OCI-LY7 (cell line): ENCODE measurements around the gene ADAT2.

Experiments
- CTCF ChIP-seq: fragments of 200-600 bp; sonication (generic); conservative IDR thresholded peaks from 2 replicates; pipeline ENCODE4 v1.5.1; 2014; ENCODE audit warnings: mild to moderate bottlenecking, antibody characterized with exemption, low read length, moderate library complexity, mixed read lengths
- EZH2phosphoT487 ChIP-seq: fragments of 200-600 bp; sonication (generic); IDR thresholded peaks from 2 replicates; pipeline ENCODE4 v1.6.1; 2018; ENCODE audit warnings: low read depth, borderline replicate concordance, mild to moderate bottlenecking, mixed run types, antibody characterized with exemption, low read length, moderate library complexity, mixed read lengths

DNA sequence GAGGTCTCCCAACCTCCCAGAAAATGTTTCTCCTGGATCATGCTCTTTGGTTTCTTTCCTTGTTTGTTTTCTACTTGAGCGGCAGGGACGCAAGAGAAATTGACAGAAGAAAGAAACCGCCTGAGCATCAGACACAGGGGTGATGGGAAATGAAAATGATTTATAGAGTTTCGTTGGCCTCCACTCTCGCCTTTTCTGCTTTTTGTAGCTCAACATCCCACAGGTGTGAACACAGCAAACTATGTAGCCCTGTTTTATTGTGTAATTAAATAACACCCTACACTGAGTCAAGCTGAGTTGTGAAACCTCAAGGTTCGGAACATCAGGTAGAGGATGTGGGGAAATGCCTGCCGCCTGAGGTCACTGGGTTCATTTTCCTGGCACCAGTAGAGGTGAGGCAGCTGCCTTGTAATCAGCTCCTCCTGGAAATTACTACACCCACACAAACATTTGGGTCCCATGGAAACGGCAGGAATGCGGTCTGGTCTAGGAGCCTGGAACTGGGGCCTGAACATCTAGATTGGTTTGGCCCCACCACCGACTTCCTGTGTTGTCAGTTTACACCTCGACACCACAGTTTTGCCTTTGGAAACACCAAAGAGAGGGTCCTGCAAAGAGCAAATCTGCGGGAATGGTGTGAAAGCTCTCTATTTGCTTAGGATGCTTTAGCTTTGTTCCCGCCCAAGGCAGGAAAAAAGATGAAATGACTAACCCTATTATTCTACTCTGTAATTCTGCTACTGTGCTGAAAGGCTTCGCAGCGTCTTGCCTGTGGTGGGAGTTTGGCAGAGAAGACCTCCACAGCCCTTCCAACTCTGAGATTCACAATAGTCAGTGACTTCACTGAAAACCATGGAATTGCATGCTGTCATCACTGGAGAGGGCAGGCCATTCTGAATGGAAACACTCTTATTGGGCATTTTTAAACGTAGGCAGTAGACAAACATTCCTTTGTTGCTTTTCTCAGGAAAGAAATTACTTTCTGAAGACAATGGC, 53.0 kb downstream of the ADAT2 start:
- TF ChIP-seq CTCF (no peak), EZH2phosphoT487 (no peak)
